ENCODE data around the gene PSMF1.

DNA sequence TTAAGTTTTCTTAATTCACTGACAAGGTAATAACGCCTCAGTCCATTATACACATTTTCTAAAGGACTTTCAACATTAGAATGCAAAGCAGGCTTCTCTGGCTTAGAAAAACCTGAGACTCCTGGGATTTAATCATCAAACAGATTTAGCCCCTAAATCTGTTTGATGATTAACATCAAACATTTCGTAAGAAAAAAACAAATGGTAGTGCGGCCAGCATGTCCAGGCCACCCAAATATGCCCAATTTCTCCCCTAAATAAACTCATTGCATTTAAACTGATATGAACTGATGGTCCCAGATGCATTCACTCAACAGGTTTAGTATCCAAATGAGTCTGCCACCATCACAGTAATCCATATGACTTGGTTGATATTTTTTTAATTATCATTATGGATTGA, 60.2 kb downstream of the PSMF1 start:
- no peak for TF ChIP-seq FOXA1 (IDR thresholded peaks at IDR 0.05)
- TF ChIP-seq CTCF (IDR thresholded peaks at IDR 0.05; ENCODE audit: low read depth, low read length, missing input control), result no peak
- TF ChIP-seq TAF1 (conservative IDR thresholded peaks at IDR 0.05), result no peak
- no peak for TF ChIP-seq REST (IDR thresholded peaks at IDR 0.05)
- TF ChIP-seq JUND (IDR thresholded peaks at IDR 0.05), result no peak
- TF ChIP-seq SP1 (IDR thresholded peaks at IDR 0.05), result no peak
- TF ChIP-seq MAX (IDR thresholded peaks at IDR 0.05), result no peak
- TF ChIP-seq RAD21 (IDR thresholded peaks at IDR 0.05), result no peak
- TF ChIP-seq EGR1 (IDR thresholded peaks at IDR 0.05; ENCODE audit: low read depth in 2 of 2), result no peak
- TF ChIP-seq, protein P1, sequence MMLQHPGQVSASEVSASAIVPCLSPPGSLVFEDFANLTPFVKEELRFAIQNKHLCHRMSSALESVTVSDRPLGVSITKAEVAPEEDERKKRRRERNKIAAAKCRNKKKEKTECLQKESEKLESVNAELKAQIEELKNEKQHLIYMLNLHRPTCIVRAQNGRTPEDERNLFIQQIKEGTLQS (IDR thresholded peaks at IDR 0.05), result no peak
- TF ChIP-seq, protein P2, sequence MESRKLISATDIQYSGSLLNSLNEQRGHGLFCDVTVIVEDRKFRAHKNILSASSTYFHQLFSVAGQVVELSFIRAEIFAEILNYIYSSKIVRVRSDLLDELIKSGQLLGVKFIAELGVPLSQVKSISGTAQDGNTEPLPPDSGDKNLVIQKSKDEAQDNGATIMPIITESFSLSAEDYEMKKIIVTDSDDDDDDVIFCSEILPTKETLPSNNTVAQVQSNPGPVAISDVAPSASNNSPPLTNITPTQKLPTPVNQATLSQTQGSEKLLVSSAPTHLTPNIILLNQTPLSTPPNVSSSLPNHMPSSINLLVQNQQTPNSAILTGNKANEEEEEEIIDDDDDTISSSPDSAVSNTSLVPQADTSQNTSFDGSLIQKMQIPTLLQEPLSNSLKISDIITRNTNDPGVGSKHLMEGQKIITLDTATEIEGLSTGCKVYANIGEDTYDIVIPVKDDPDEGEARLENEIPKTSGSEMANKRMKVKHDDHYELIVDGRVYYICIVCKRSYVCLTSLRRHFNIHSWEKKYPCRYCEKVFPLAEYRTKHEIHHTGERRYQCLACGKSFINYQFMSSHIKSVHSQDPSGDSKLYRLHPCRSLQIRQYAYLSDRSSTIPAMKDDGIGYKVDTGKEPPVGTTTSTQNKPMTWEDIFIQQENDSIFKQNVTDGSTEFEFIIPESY (IDR thresholded peaks at IDR 0.05), result no peak
- TF ChIP-seq YY1 (IDR thresholded peaks at IDR 0.05), result peak; percentile 54
